Heart left ventricle (tissue), 13 donors: ENCODE results near the gene PDZD4.

Experiments
- CTCF ChIP-seq, 12 donors: fragments of 200-600 bp; sonication (generic) in 4 of 12; IDR thresholded peaks; one replicate each; pipeline versions ENCODE4 v1.5.0 to v1.8.0; 2018 to 2022; ENCODE audit warnings: antibody characterized with exemption in 12 of 12, mild to moderate bottlenecking in 5 of 12
- POLR2A ChIP-seq, 2 donors: fragments of 450-650 bp; IDR thresholded peaks; one replicate each; pipeline ENCODE4 v1.6.1; 2017; ENCODE audit warnings: antibody characterized with exemption in 2 of 2, mild to moderate bottlenecking in 2 of 2, moderate library complexity in 2 of 2
- donor health status: ischemic (EF 13 %, LVEDD 7.1; RV severe dilation, severe dysfunction).
- donor health status: DM: no; HTN: yes; CAD: no.
- donor health status: DM: no; HTN: no; CAD: no.
- donor health status: ischemic (EF 25% LVEDD 6.9; RV normal size, moderate dysfunction).
- donor health status: ischemic (EF 25% LVEDD 5.7; RV mildly dilated, moderate dysfunction).
- donor health status: ischemic (EF 35%, LVEDD 5.7; RV mildly dilated, moderate dysfunction).
- donor health status: nonischemic (EF 11% LVEDD 7.7; RV severe dilation, severe dysfunction).
- donor health status: DM: yes; HTN: yes; CAD: no.
- donor health status: PGD.
- donor health status: ischemic (EF 29% LVEDD 5.4; RV normal size, mild dysfunction).
- donor health status: nonischemic (EF 23%, LVEDD 6.1; RV moderate dilation, normal function).

- TF ChIP-seq CTCF (IDR thresholded peaks at IDR 0.05) (no peak), POLR2A (IDR thresholded peaks at IDR 0.05) (no peak)
Observed at GRCh38 chrX:153853902-153854267, 23.5 kb upstream of the PDZD4 start.
